MG63 (cell line): ENCODE measurements around the gene ZNF627. TPM values are rescaled to one million over a fixed set of nuclear protein-coding genes. Genes with fewer than 3 reads are reported as not detected.
"Not testable (repeated sequence)": the region's sequence is repeated elsewhere in the genome, so short reads cannot be mapped to it uniquely, and the experiment has no call there.

Experiments used
- DNase-seq: peaks from one replicate; pipeline ENCODE4 v3.0.0-alpha.2; 2020
- H3K27me3 ChIP-seq: fragments of 250-450 bp; sonication (Bioruptor Pico); 2 replicates; pipeline ENCODE4 v1.5.1; 2020; ENCODE audit warnings: mild to moderate bottlenecking, moderate library complexity
- H3K36me3 ChIP-seq: fragments of 250-450 bp; sonication (Bioruptor Pico); 2 replicates; pipeline ENCODE4 v1.5.1; 2020; ENCODE audit warnings: mild to moderate bottlenecking, moderate library complexity
- H3K4me3 ChIP-seq: fragments of 250-450 bp; sonication (Bioruptor Pico); 2 replicates; pipeline ENCODE4 v1.5.1; 2020; ENCODE audit warnings: mild to moderate bottlenecking, moderate library complexity
- H3K9me3 ChIP-seq: fragments of 250-450 bp; sonication (Bioruptor Pico); 2 replicates; pipeline ENCODE4 v1.5.1; 2020; ENCODE audit warnings: mild to moderate bottlenecking, moderate library complexity
- total RNA-seq: library from RNA; depleted of rRNA; stranded (reverse); fragments of >200 nt; shearing (Covaris generic); gene quantifications from 2 replicates; pipeline ENCODE4 v1.2.3, GENCODE V29; 2014; ENCODE audit warnings: low replicate concordance; rRNA removed

ZNF627 gene
- total RNA-seq, result 32.4 and 33.2 TPM in 2 replicates

- peak within 1 kb of the TSS; percentile 74 for H3K4me3 ChIP-seq
- DNase-seq, result peak; percentile 100
- no peaks in the 10 kb centered on the region for H3K27me3 ChIP-seq
- peaks cover 36% of the 10 kb centered on the region for H3K36me3 ChIP-seq
- H3K9me3 ChIP-seq, result no peaks in the 10 kb centered on the region; the same call in 1 of the 2 replicates
Measured at GRCh38 chr19:11597202-11598102, at the start of gene ZNF627. Gene ZNF627, plus strand, starts transcription at chr19:11597483. Its CDS starts 145 bp downstream, at chr19:11597628.

GRCh38 chr19:11547929-11548700 lies 49.2 kb upstream of the ZNF627 start:
- no peak for DNase-seq
- Histone ChIP-seq H3K9me3 (no peaks in the 10 kb centered on the region), H3K36me3 (peaks cover 14% of the 10 kb centered on the region)

GRCh38 chr19:11549386-11549953 lies 47.8 kb upstream of the ZNF627 start:
- Histone ChIP-seq H3K9me3 (no peaks in the 10 kb centered on the region), H3K36me3 (peaks cover 27% of the 10 kb centered on the region), H3K27me3 (no peaks in the 10 kb centered on the region), H3K4me3 (no peak overlapping the region)
- no peak for DNase-seq

More at GRCh38 chr19:11547929-11548700, 49.2 kb upstream of the ZNF627 start:
- Histone ChIP-seq H3K4me3 (no peak overlapping the region), H3K27me3 (no peaks in the 10 kb centered on the region; the same call in 1 of the 2 replicates)

GRCh38 chr19:11550265-11550664 lies 47.0 kb upstream of the ZNF627 start:
- Histone ChIP-seq H3K36me3 (peaks cover 30% of the 10 kb centered on the region), H3K27me3 (no peaks in the 10 kb centered on the region), H3K4me3 (no peak overlapping the region), H3K9me3 (no peaks in the 10 kb centered on the region)
- no peak for DNase-seq

- no peaks in the 10 kb centered on the region for H3K9me3 ChIP-seq
- H3K36me3 ChIP-seq, result peaks cover 43% of the 10 kb centered on the region
- H3K27me3 ChIP-seq, result no peaks in the 10 kb centered on the region
- H3K4me3 ChIP-seq, result no peak overlapping the region
- peak; percentile 37 for DNase-seq
Measured at GRCh38 chr19:11551603-11552235, 45.6 kb upstream of the ZNF627 start.

- Histone ChIP-seq H3K27me3 (no peaks in the 10 kb centered on the region), H3K9me3 (no peaks in the 10 kb centered on the region), H3K4me3 (no peak overlapping the region), H3K36me3 (peaks cover 49% of the 10 kb centered on the region)
- DNase-seq, result no peak
Measured at GRCh38 chr19:11552666-11553372, 44.5 kb upstream of the ZNF627 start.

GRCh38 chr19:11554160-11554559 lies 43.1 kb upstream of the ZNF627 start:
- Histone ChIP-seq H3K27me3 (no peaks in the 10 kb centered on the region), H3K36me3 (peaks cover 49% of the 10 kb centered on the region), H3K9me3 (no peaks in the 10 kb centered on the region), H3K4me3 (no peak overlapping the region)
- DNase-seq, result no peak

GRCh38 chr19:11555246-11555645 lies 42.0 kb upstream of the ZNF627 start:
- no peaks in the 10 kb centered on the region for H3K27me3 ChIP-seq
- H3K9me3 ChIP-seq, result no peaks in the 10 kb centered on the region
- no peak for DNase-seq
- H3K36me3 ChIP-seq, result peaks cover 49% of the 10 kb centered on the region
- H3K4me3 ChIP-seq, result no peak overlapping the region

GRCh38 chr19:11556634-11557420 lies 40.5 kb upstream of the ZNF627 start:
- Histone ChIP-seq H3K36me3 (peaks cover 48% of the 10 kb centered on the region), H3K27me3 (no peaks in the 10 kb centered on the region), H3K4me3 (no peak overlapping the region), H3K9me3 (no peaks in the 10 kb centered on the region)
- no peak for DNase-seq

GRCh38 chr19:11558881-11559828 lies 38.1 kb upstream of the ZNF627 start, which contains the start of gene ELOF1:
Gene ELOF1, minus strand, starts transcription at chr19:11559230. Its CDS starts 4,883 bp downstream, at chr19:11554347.
- Histone ChIP-seq H3K27me3 (no peaks in the 10 kb centered on the region), H3K36me3 (peaks cover 24% of the 10 kb centered on the region), H3K4me3 (peak within 1 kb of the TSS; percentile 86), H3K9me3 (no peaks in the 10 kb centered on the region)
- DNase-seq, result peak; percentile 100

GRCh38 chr19:11560404-11561051 lies 36.8 kb upstream of the ZNF627 start:
- DNase-seq, result peak; percentile 65
- Histone ChIP-seq H3K4me3 (no peak overlapping the region; the same call in 1 of the 2 replicates), H3K36me3 (peaks cover 16% of the 10 kb centered on the region), H3K9me3 (no peaks in the 10 kb centered on the region), H3K27me3 (no peaks in the 10 kb centered on the region)

GRCh38 chr19:11563532-11563931 lies 33.8 kb upstream of the ZNF627 start:
- no peaks in the 10 kb centered on the region for H3K27me3 ChIP-seq
- H3K9me3 ChIP-seq, result no peaks in the 10 kb centered on the region
- H3K36me3 ChIP-seq, result no peaks in the 10 kb centered on the region
- DNase-seq, result no peak
- no peak overlapping the region for H3K4me3 ChIP-seq

GRCh38 chr19:11564082-11564807 lies 33.0 kb upstream of the ZNF627 start:
- not testable (repeated sequence) for H3K36me3 ChIP-seq, H3K4me3 ChIP-seq, H3K27me3 ChIP-seq, H3K9me3 ChIP-seq, DNase-seq
